ENCODE data around the gene AIG1. TPM values are rescaled to one million over a fixed set of nuclear protein-coding genes. Genes with fewer than 3 reads are reported as not detected.

Gene AIG1
- total RNA-seq, 1 experiment from 2014 or later, result 51.1 TPM

DNA sequence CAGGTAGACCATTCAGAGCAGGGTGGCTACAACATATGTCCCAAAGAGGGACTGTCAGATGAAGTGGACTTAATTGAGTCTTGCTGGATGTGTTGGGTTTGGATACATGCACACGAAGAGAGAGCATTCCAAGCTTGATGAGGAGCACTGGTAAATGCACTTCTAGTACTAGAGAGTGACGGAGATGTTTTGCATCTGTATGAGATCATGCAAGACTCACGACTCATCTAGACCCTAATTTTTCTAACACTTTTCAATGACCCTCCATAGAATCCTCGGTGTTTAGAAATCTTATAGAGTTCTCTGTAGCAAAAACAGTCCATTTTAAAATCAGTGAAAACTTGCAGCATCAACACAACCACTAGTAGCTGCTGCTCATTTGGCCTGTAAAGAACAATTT lies 4.8 kb upstream of the AIG1 start (continued):
- no peak for TF ChIP-seq CTCF (IDR thresholded peaks at IDR 0.05 in 2 of 3, conservative IDR thresholded peaks at IDR 0.05 in 1 of 3; ENCODE audit: borderline replicate concordance in 1 of 3, insufficient read depth in 1 of 3, low read depth in 2 of 3, low read length in 2 of 3)
- no peak for TF ChIP-seq POLR2A (IDR thresholded peaks at IDR 0.05; ENCODE audit: borderline replicate concordance, extremely low read depth, insufficient read depth, insufficient read length)
- TF ChIP-seq SIN3A (IDR thresholded peaks at IDR 0.05; ENCODE audit: low read depth), result no peak

DNA sequence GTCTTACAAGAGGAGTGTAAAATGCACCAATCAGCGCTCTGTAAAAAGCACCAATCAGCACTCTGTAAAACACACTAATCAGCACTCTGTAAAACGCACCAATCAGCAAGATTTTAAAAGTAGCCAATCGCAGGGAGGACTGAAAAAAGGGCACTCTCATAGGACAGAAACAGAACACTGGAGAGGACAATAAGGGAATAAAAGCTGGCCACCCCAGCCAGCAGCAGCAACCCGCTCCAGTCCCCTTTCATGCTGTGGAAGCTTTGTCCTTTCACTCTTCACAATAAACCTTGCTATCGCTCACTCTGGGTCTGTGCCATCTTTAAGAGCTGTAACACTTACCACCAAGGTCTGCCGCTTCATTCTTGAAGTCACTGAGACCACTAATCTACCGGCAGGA lies 1.7 kb upstream of the AIG1 start:
- Histone ChIP-seq H2AFZ (ENCODE audit: low read depth, low read length, poor library complexity, severe bottlenecking) (peak overlapping the region; percentile 84), H3K36me3 (ENCODE audit: control insufficient read depth in 1 of 2, insufficient read depth in 2 of 2, low read length in 2 of 2) (no peaks in the 10 kb centered on the region), H3K4me1 (ENCODE audit: control insufficient read depth in 1 of 2, insufficient read depth in 2 of 2, low read length in 2 of 2) (peaks cover 8 to 24% of the 10 kb centered on the region in 2 experiments; a peak in 3 of 4 replicates), H3K9me2 (ENCODE audit: insufficient read depth) (no peaks in the 10 kb centered on the region), H3K4me2 (ENCODE audit: low read length) (peak overlapping the region; percentile 85), H3K79me2 (ENCODE audit: insufficient read depth, low read length) (0 out of 2 replicates have a peak, but pooled peaks cover 8% of the 10 kb centered on the region), H3K27me3 (ENCODE audit: insufficient read depth, low read length) (no peaks in the 10 kb centered on the region), H3K27ac (ENCODE audit: low read depth, low read length) (peak overlapping the region; percentile 16; the same call in 1 of the 2 replicates), H3K9ac (ENCODE audit: low read length) (no peak overlapping the region), H3K4me3 (replicated peaks in 1 of 2; ENCODE audit: low read depth in 1 of 2, low read length in 2 of 2) (no peak overlapping the region), H3K9me3 (ENCODE audit: control insufficient read depth in 1 of 2, insufficient read depth in 1 of 2, low read depth in 1 of 2, low read length in 2 of 2) (no peaks in the 10 kb centered on the region), H4K20me1 (ENCODE audit: insufficient read depth) (no peaks in the 10 kb centered on the region)
- BruUV-seq (replicated peaks), result no TSS peak
- CTCF ChIA-PET, result no interaction called here
- no peak for TF ChIP-seq SIN3A (IDR thresholded peaks at IDR 0.05; ENCODE audit: low read depth)
- no peak for TF ChIP-seq JUND (IDR thresholded peaks at IDR 0.05)
- no peak for TF ChIP-seq ELF1 (IDR thresholded peaks at IDR 0.05; ENCODE audit: borderline replicate concordance, low read depth)
- TF ChIP-seq ZNF274 (IDR thresholded peaks at IDR 0.05; ENCODE audit: low read depth, low read length), result no peak
- no peak; the same call in 1 of the 2 replicates for TF ChIP-seq POLR2AphosphoS5 (IDR thresholded peaks at IDR 0.05; ENCODE audit: low read depth, low read length)
- no peak for TF ChIP-seq EZH2phosphoT487 (IDR thresholded peaks at IDR 0.05; ENCODE audit: borderline replicate concordance)
- no peak for TF ChIP-seq POLR2A (IDR thresholded peaks at IDR 0.05; ENCODE audit: borderline replicate concordance, extremely low read depth, insufficient read depth, insufficient read length)
- TF ChIP-seq CEBPB (IDR thresholded peaks at IDR 0.05; ENCODE audit: low read depth), result no peak
- no peak for TF ChIP-seq EZH2 (IDR thresholded peaks at IDR 0.05)
- no peak; the same call in 1 of the 2 replicates for TF ChIP-seq CBX3 (IDR thresholded peaks at IDR 0.05; ENCODE audit: low read depth)
- POLR2A ChIA-PET, result no interaction called here
- DNase-seq (ENCODE audit: low read depth, low spot score) (no peak), ATAC-seq (no peak)
- intact Hi-C loops (cut with micrococcal nuclease), result no loop called here
- RAD21 ChIA-PET (ENCODE audit: low non-redundant PET in 1 of 2, low total read pairs in 2 of 2, uncharacterized antibody in 2 of 2, unreplicated experiment in 2 of 2), result no interaction called here
